ENCODE measurements around the gene SPTLC3.

DNA sequence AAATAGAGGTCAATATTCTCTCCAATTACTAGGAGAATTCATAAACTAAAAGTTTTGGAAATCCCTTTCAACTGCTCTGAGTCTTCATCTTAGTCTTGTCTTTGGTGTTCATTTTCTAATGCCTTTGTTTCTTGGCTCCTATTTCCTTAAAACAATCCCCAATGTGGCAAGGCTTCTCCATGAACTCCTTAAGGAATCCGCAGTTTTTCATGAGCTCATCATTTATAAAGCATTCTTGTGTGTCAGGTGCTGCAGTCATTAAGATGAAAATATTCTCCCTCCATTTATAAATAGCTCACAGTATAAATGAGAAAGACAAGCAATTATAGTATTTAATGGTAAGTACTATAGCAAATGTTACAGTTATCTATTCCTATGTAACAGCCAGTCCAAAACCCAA is 4.6 kb downstream of the SPTLC3 start:
- TF ChIP-seq, protein P1, sequence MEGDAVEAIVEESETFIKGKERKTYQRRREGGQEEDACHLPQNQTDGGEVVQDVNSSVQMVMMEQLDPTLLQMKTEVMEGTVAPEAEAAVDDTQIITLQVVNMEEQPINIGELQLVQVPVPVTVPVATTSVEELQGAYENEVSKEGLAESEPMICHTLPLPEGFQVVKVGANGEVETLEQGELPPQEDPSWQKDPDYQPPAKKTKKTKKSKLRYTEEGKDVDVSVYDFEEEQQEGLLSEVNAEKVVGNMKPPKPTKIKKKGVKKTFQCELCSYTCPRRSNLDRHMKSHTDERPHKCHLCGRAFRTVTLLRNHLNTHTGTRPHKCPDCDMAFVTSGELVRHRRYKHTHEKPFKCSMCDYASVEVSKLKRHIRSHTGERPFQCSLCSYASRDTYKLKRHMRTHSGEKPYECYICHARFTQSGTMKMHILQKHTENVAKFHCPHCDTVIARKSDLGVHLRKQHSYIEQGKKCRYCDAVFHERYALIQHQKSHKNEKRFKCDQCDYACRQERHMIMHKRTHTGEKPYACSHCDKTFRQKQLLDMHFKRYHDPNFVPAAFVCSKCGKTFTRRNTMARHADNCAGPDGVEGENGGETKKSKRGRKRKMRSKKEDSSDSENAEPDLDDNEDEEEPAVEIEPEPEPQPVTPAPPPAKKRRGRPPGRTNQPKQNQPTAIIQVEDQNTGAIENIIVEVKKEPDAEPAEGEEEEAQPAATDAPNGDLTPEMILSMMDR (IDR thresholded peaks at IDR 0.05) = no peak
- TF ChIP-seq POLR2A (IDR thresholded peaks at IDR 0.05) = no peak

Data from lower leg skin (tissue), 3 donors.